Esophagus squamous epithelium (tissue), 4 donors: ENCODE measurements around the gene GCNT4.
"Not testable (repeated sequence)": the region's sequence is repeated elsewhere in the genome, so short reads cannot be mapped to it uniquely, and the experiment has no call there.

ENCODE experiments used
- POLR2A ChIP-seq, 4 donors: fragments of 450-650 bp; IDR thresholded peaks; one replicate each; pipeline ENCODE4 v1.6.1; 2017; ENCODE audit warnings: antibody characterized with exemption in 4 of 4, mild to moderate bottlenecking in 4 of 4, moderate library complexity in 3 of 4
- TF ChIP-seq, protein P1 (sequence below), 6 experiments: fragments of 450-650 bp in 4 of 6; fragments of 200-600 bp in 2 of 6; sonication (generic) in 2 of 6; IDR thresholded peaks; one replicate each; pipeline ENCODE4 v1.5.1; 2016 to 2019; ENCODE audit warnings: antibody characterized with exemption in 6 of 6, mild to moderate bottlenecking in 4 of 6, moderate library complexity in 4 of 6

DNA sequence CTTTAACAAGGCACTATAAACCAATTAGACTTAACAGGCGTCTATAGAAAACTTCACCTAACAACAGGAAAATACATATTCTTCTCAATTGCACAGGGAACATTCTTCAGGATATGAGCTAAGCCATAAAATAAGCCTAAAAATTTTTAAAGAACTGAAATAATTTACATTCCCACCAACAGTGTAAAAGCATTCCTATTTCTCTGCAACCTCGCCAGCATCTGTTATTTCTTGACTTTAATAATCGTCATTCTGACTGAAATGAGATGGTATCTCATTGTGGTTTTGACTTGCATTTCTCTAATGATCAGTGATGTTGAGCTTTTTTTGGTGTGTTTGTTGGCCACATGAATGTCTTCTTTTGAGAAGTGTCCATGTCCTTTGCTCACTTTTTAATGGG, 43.6 kb upstream of the GCNT4 start:
- TF ChIP-seq, protein P1, sequence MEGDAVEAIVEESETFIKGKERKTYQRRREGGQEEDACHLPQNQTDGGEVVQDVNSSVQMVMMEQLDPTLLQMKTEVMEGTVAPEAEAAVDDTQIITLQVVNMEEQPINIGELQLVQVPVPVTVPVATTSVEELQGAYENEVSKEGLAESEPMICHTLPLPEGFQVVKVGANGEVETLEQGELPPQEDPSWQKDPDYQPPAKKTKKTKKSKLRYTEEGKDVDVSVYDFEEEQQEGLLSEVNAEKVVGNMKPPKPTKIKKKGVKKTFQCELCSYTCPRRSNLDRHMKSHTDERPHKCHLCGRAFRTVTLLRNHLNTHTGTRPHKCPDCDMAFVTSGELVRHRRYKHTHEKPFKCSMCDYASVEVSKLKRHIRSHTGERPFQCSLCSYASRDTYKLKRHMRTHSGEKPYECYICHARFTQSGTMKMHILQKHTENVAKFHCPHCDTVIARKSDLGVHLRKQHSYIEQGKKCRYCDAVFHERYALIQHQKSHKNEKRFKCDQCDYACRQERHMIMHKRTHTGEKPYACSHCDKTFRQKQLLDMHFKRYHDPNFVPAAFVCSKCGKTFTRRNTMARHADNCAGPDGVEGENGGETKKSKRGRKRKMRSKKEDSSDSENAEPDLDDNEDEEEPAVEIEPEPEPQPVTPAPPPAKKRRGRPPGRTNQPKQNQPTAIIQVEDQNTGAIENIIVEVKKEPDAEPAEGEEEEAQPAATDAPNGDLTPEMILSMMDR (IDR thresholded peaks at IDR 0.05): not testable (repeated sequence)
- not testable (repeated sequence) for TF ChIP-seq POLR2A (IDR thresholded peaks at IDR 0.05)
